GM19193 (cell line): Measurements from ENCODE around the gene REXO5.

Experiments used
- POLR2A ChIP-seq: IDR thresholded peaks from 4 replicates; pipeline ENCODE4 v1.6.1; 2011; ENCODE audit not compliant: insufficient read depth, insufficient read length; ENCODE audit errors: extremely low read depth

The REXO5 gene

DNA sequence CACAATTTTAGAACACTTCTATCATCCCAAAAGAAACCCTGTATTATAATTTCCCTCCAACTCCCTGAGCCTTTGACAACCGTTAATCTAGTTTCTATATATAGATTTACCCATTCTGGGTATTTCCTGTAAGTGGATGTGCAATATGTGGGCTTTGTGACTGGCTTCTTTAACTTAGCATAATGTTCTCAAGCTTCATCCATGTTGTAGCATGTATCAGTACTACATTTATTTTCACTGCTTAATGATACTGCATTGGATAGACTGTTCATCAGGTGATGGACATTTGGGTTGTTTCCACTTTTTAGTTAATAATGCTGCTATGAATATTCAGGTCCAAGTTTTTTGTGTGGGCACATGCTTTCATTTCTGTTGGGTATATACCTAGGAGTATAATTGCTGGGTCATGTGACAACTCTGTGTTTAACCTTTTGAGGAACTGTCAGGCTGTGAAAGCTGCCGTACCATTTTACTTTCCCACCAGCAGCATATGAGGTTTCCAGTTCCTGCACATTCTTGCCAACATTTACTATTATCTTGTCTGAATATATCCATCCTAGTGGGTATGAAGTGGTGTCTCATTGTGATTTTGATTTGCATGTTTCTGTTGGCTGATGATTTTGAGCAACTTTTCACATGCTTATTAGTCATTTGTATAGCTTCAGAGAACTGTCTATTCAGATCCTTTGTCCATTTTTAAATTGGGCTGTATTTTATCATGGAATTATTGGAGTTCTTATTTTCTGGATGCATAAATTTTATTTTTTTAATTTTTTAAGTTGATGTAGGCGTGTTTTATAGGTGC lies 16.4 kb downstream of the REXO5 start:
- no peak for TF ChIP-seq POLR2A

DNA sequence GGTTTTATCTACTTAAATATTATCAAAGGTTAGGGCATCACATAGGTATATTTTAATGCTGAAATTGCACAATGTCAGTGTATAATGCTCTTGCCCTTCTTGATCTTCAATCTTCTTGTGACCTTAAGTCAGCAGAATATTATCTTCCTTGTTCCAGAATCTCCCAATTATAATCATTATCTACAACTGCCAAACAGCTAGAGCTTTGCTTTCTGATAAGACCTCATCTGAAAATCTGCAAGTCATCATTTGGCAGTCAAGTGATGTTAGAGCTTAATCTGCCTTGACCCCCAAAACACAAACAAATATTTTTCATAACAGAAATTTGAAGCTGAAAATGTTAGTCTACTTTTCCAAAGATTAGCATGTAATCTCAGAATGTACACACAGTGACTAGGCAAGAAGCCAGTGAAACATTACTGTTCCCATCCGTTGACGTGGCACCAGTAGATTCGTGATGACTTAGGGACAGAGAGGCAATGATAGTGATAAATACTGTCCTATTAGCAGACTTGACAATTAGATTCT lies 19.8 kb downstream of the REXO5 start:
- no peak for TF ChIP-seq POLR2A

DNA sequence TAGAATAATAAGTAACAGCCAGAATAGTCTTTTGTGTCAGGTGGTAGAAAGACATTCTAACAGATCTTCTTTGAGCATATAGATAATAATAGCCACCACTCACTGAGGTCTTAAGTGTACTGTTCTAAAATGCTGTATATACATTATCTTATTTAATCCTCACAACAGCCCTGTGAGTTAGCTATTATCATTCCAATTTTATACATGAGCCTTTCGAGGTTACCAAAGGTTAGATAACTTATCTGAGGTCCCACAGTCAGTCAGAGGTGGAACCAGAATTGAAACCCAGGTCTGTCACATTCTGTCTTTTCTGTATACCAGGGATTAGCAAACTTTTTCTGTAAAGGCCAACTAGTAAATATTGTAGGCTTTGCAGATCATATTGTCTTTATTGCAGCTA lies 23.2 kb downstream of the REXO5 start:
- TF ChIP-seq POLR2A, result no peak

DNA sequence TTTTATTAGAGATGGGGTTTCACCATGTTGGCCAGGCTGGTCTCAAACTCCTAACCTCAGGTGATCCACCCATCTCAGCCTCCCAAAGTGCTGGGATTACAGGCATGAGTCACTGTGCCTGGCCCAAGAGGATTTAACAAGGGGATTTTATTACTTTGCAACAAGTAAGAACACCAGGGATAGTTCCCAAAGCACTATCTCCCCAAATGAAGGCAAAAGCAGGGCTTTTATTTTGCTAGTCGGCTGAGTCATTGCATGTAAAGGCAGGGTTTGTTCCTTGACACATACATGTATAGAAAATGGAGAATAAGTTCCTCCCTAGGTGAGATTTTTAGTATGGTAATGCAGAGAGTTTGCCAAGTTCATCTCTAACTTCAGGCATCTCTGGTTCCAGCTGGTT lies 24.0 kb downstream of the REXO5 start:
- no peak for TF ChIP-seq POLR2A

DNA sequence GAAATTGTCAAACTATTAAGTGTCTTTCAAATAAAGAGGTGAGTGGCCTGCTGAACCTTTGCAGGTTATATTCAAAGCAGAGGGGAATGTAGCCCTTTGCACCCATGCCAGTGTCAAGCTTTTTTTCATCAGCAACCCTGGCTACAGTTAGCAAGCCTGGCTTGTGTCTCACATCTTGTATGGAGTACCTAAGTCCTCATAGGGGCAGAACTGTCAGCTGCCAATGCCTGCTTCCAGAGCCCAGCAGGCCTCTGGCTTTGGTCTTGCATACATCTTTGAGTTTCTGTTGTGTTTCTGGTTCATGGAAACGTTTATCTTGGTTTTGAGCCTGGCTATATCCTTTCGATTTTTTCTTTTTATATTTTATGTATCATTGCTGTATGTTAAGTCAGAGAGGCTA lies 26.8 kb downstream of the REXO5 start:
- no peak for TF ChIP-seq POLR2A

- TF ChIP-seq POLR2A, result no peak
These were observed 31.9 kb downstream of the REXO5 start for GRCh38 chr16:20838240-20838639.

GRCh38 chr16:20839504-20839903 lies 33.2 kb downstream of the REXO5 start:
- TF ChIP-seq POLR2A, result no peak

- no peak for TF ChIP-seq POLR2A
These were observed 37.7 kb downstream of the REXO5 start for GRCh38 chr16:20844054-20844453.

GRCh38 chr16:20844588-20844987 lies 38.3 kb downstream of the REXO5 start:
- TF ChIP-seq POLR2A, result no peak

DNA sequence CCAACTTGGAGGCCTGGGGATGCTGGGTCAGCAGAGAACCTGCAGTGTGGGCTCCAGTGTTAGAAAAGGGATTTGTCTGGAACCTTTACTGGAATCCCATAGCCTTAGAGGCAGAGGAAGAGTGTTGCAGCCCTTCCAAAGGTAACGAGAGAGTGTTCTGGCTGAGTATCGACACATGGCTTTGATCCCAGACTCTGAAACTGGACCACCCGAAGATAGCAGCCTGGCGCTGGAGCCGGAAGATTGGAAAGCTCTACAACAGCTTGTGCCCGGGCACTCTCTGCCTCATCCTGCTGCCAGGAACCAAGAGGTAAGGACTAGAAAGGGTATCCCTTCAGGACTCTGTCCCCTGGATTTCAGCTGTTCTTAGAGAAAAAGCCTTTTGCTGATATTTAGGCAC lies 39.7 kb downstream of the REXO5 start:
- no peak for TF ChIP-seq POLR2A

DNA sequence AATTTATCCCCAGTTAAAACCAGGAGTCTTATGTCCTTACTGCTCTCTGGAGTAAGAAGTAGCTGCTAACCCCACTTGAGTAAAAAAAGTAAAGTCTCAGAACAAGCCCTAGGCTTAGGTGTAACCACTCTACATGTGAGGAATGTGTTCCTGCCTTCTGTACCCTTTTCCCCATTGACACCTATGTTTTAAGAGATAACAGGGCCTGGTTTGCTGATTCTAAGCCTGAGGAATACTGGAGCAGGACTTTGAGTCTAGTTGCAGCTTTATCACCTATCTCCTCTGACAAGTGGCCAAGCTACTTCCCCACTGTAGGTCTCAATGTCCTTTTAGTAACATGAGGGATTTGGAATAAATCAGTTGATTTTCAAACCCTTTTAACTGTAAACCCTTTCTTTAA lies 40.2 kb downstream of the REXO5 start:
- TF ChIP-seq POLR2A, result no peak

DNA sequence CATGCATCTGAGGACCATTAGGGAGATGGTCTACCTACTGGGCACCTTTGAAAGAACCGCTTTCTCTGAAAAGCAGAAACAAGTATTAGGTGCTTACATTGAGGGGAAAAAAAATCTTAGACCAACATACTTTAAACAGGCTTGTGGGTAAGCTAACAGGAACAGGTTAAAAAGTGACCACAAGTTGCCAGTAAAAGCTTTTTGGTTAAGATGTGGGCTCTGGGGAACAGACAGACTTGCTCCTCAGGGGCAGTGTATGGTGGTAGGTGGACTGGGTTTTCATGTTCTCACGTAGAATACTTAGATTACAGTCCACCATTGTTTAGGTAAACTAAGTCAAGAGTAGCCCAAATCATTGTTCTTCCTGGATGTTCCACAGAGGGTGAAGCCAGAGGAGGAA lies 41.2 kb downstream of the REXO5 start:
- TF ChIP-seq POLR2A, result no peak

DNA sequence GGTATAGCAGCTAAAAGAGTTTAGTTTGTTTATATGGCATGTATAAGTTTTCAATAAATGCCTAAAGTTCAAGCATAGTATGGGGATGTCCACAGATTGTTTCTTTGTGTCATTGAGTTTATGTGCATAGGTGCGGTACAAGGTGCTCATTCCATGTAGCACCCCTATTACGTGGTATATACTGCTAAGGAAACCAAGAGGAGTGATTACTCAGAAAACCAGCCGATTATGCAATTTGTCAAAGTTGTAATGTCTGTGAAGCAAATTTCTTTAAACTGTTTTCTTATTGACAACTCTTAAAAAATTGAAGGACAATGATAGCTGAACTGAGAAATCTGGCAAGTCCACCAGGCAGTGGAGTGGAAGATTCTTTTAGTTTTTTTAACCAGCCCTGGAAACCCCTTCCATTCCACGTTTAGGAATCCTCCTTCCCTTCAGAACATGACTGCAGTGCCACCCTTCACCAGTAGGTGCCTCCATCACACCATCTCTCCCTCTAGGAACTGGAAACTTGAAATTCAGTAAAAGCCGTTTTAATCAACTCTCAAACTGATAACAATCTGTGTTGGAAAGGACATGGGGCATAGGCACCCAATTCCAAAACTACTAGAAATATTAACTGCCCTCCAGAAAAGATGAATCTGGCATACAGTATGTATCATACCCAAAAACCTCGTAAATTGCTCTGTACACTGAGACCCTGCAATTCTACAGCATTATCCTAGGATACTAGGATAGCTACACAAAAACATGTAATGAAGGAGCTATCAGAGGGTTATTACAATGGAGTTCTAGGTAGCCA lies 43.5 kb downstream of the REXO5 start:
- TF ChIP-seq POLR2A, result no peak

- TF ChIP-seq POLR2A, result no peak
These were observed 44.7 kb downstream of the REXO5 start for GRCh38 chr16:20850981-20851380.

- TF ChIP-seq POLR2A, result no peak
These were observed 45.3 kb downstream of the REXO5 start for GRCh38 chr16:20851601-20852000.

GRCh38 chr16:20853143-20853542 lies 46.8 kb downstream of the REXO5 start:
- no peak for TF ChIP-seq POLR2A

- TF ChIP-seq POLR2A, result no peak
These were observed 47.8 kb downstream of the REXO5 start for GRCh38 chr16:20853981-20854620.
